Stomach smooth muscle (tissue), 2 donors: ENCODE measurements around the gene PARP11.
A peak's percentile ranks its signal among the peaks of the same experiment; 100 is the strongest.
"Not testable (repeated sequence)": the region's sequence is repeated elsewhere in the genome, so short reads cannot be mapped to it uniquely, and the experiment has no call there.

Experiments
- H3K27ac ChIP-seq: one replicate; pipeline ENCODE4 v1.7.0; 2013; ENCODE audit warnings: mild to moderate bottlenecking, low read length, inconsistent platforms
- H3K27me3 ChIP-seq, 2 donors: one replicate each; pipeline ENCODE4 v1.7.0; 2013; ENCODE audit warnings: low read length in 2 of 2; ENCODE audit not compliant: insufficient read depth in 2 of 2, control insufficient read depth in 1 of 2
- H3K36me3 ChIP-seq, 2 donors: one replicate each; pipeline ENCODE4 v1.7.0; 2013; ENCODE audit warnings: low read length in 2 of 2; ENCODE audit not compliant: control insufficient read depth in 2 of 2, insufficient read depth in 2 of 2
- H3K4me1 ChIP-seq: one replicate; pipeline ENCODE4 v1.7.0; 2013; ENCODE audit warnings: low read length; ENCODE audit not compliant: control insufficient read depth, insufficient read depth
- H3K4me3 ChIP-seq, 2 donors: one replicate each; pipeline ENCODE4 v1.7.0; 2013; ENCODE audit warnings: low read length in 2 of 2
- H3K9ac ChIP-seq, 2 donors: one replicate each; pipeline ENCODE4 v1.7.0; 2013; ENCODE audit warnings: low read length in 2 of 2, mild to moderate bottlenecking in 1 of 2
- H3K9me3 ChIP-seq, 2 donors: one replicate each; pipeline ENCODE4 v1.7.0; 2013; ENCODE audit warnings: low read length in 2 of 2; ENCODE audit not compliant: control insufficient read depth in 2 of 2
- donor health status: healthy.
- donor health status: Pancreatic carcinoma.

Gene PARP11

DNA sequence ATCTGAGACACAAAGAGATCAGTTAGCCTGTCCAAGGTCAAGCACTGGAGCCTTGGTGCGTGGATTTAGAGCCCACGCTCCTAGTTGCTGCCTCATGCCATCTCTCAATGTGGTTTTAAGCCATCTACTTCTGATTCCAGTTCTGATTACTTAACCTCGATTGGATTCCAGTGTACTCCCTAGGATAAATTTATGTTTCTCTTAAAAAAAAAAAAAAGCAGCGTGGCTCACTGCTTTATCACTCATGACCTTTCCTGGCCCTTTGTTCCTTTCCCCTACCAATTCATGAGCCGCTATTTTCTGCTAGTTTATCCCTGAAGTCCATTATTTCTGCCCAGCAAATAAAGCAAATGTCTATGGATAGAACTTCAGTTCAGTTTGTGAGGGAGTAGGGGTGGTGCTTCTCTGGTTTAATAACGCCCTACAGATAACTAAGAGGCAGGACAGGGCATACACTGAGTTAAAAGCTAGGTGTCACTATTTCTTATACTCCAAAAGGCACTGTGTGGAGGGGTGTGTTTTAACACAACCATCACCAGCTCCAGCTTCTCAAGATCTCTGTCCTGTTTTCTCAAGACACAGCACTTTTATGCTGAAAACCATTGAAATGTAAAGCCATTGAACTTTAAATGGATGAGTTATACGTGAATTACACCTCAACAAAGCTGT, 9.8 kb upstream of the PARP11 start:
- no peak overlapping the region for H3K4me3 ChIP-seq
- no peaks in the 10 kb centered on the region for H3K4me1 ChIP-seq
- no peaks in the 10 kb centered on the region for H3K36me3 ChIP-seq
- peaks cover 0 to 2% of the 10 kb centered on the region in 2 donors for H3K27me3 ChIP-seq
- H3K27ac ChIP-seq, result no peak overlapping the region
- no peak overlapping the region for H3K9ac ChIP-seq
- H3K9me3 ChIP-seq, result no peaks in the 10 kb centered on the region

DNA sequence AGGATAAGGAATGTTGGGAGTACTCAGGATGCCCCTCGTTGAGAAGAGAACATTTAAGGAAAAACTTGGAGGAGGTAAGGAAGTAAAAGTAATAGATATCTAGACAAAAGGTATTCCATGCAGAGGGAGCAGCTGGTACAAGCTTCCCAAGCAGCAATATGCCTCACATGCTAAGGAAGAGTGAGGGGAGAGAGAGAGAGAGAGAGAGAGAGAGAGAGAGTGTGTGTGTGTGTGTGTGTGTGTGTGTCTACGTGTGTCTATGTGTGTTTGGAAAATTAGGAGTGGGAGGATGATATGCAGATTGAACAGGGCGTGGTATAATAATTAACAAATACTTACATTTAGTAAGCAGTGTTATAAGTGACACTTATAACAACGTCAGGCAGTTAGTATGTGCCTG, 9.2 kb upstream of the PARP11 start:
- Histone ChIP-seq H3K27me3 (peaks cover 0 to 2% of the 10 kb centered on the region in 2 donors), H3K36me3 (no peaks in the 10 kb centered on the region), H3K9me3 (no peaks in the 10 kb centered on the region), H3K27ac (no peak overlapping the region), H3K9ac (no peak overlapping the region), H3K4me1 (no peaks in the 10 kb centered on the region), H3K4me3 (no peak overlapping the region)

- Histone ChIP-seq H3K36me3 (no peaks in the 10 kb centered on the region), H3K27me3 (peaks cover 0 to 2% of the 10 kb centered on the region in 2 donors), H3K9me3 (no peaks in the 10 kb centered on the region), H3K27ac (no peak overlapping the region), H3K9ac (no peak overlapping the region), H3K4me3 (no peak overlapping the region), H3K4me1 (no peaks in the 10 kb centered on the region)
These were observed 8.2 kb upstream of the PARP11 start for GRCh38 chr12:3881281-3881950.

GRCh38 chr12:3879846-3880245, 6.6 kb upstream of the PARP11 start:
- Histone ChIP-seq H3K9ac (no peak overlapping the region), H3K36me3 (no peaks in the 10 kb centered on the region), H3K27ac (no peak overlapping the region), H3K27me3 (peaks cover 0 to 2% of the 10 kb centered on the region in 2 donors), H3K9me3 (no peaks in the 10 kb centered on the region), H3K4me3 (no peak overlapping the region), H3K4me1 (no peaks in the 10 kb centered on the region)

DNA sequence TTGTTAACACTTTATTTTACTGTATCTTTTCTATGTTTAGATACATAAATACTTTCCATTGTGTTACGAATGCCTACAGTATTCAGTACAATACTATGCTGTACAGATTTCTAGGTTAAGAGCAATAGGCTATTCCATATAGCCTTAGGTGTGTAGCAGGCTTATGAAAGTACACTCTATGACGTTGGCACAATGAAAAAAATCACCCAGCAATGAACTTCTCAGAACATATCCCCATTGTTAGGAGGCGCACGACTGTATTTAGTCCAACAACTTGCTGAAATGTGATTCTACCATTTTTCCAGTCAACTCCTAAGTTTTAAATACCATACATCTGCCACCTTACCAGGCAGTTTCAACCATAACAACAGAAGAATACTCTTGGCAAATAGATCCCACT, 1.8 kb downstream of the PARP11 start:
- no peak overlapping the region for H3K9ac ChIP-seq
- no peaks in the 10 kb centered on the region for H3K36me3 ChIP-seq
- no peaks in the 10 kb centered on the region for H3K27me3 ChIP-seq
- H3K4me1 ChIP-seq, result peaks cover 7% of the 10 kb centered on the region
- no peaks in the 10 kb centered on the region for H3K9me3 ChIP-seq
- peak overlapping the region; percentile 82 to 98 for H3K4me3 ChIP-seq
- no peak overlapping the region for H3K27ac ChIP-seq

- no peaks in the 10 kb centered on the region for H3K36me3 ChIP-seq
- no peaks in the 10 kb centered on the region for H3K9me3 ChIP-seq
- H3K27ac ChIP-seq, result no peak overlapping the region
- H3K4me1 ChIP-seq, result peaks cover 7% of the 10 kb centered on the region
- H3K4me3 ChIP-seq, result no peak overlapping the region
- no peak overlapping the region for H3K9ac ChIP-seq
- no peaks in the 10 kb centered on the region for H3K27me3 ChIP-seq
These were observed 3.3 kb downstream of the PARP11 start for GRCh38 chr12:3869865-3870264.

GRCh38 chr12:3869433-3869832, 3.8 kb downstream of the PARP11 start:
- no peak overlapping the region for H3K4me3 ChIP-seq
- no peak overlapping the region for H3K27ac ChIP-seq
- no peaks in the 10 kb centered on the region for H3K36me3 ChIP-seq
- H3K27me3 ChIP-seq, result no peaks in the 10 kb centered on the region
- no peak overlapping the region for H3K9ac ChIP-seq
- peaks cover 7% of the 10 kb centered on the region for H3K4me1 ChIP-seq
- H3K9me3 ChIP-seq, result no peaks in the 10 kb centered on the region

GRCh38 chr12:3863756-3864155, 9.4 kb downstream of the PARP11 start:
- Histone ChIP-seq H3K9me3 (no peaks in the 10 kb centered on the region), H3K27me3 (no peaks in the 10 kb centered on the region), H3K4me1 (no peaks in the 10 kb centered on the region), H3K36me3 (peaks cover 0 to 3% of the 10 kb centered on the region in 2 donors), H3K9ac (no peak overlapping the region), H3K27ac (no peak overlapping the region), H3K4me3 (no peak overlapping the region)

GRCh38 chr12:3842517-3842916, 30.7 kb downstream of the PARP11 start:
- H3K27me3 ChIP-seq, result no peaks in the 10 kb centered on the region
- no peak overlapping the region for H3K4me3 ChIP-seq
- no peaks in the 10 kb centered on the region for H3K4me1 ChIP-seq
- no peak overlapping the region for H3K9ac ChIP-seq
- no peaks in the 10 kb centered on the region for H3K36me3 ChIP-seq
- H3K9me3 ChIP-seq, result no peaks in the 10 kb centered on the region
- no peak overlapping the region for H3K27ac ChIP-seq

- H3K9ac ChIP-seq, result no peak overlapping the region
These were observed 31.4 kb downstream of the PARP11 start for GRCh38 chr12:3841783-3842182.

DNA sequence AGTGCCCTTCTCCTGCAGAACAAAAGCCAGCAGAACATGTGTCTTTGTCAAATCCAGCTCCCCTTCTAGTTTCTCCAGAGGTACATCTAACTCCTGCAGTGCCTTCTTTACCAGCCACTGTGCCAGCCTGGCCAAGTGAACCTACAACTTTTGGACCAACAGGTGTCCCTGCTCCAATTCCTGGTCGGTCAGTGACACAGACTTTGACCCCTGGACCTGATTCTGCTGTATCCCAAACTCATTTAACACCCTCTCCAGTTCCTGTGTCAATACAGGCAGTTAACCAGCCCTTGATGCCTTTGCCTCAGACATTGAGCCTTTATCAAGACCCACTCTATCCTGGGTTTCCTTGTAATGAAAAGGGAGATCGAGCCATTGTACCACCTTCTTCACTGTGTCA, 32.4 kb downstream of the PARP11 start:
- H3K4me3 ChIP-seq, H3K9me3 ChIP-seq, H3K27ac ChIP-seq, H3K4me1 ChIP-seq, H3K36me3 ChIP-seq, H3K9ac ChIP-seq, H3K27me3 ChIP-seq: not testable (repeated sequence)

More at GRCh38 chr12:3841783-3842182, 31.4 kb downstream of the PARP11 start:
- H3K4me3 ChIP-seq, result no peak overlapping the region
- H3K27ac ChIP-seq, result no peak overlapping the region
- no peaks in the 10 kb centered on the region for H3K4me1 ChIP-seq
- no peaks in the 10 kb centered on the region for H3K9me3 ChIP-seq
- H3K36me3 ChIP-seq, result no peaks in the 10 kb centered on the region
- H3K27me3 ChIP-seq, result no peaks in the 10 kb centered on the region
